ENCODE data around the gene SUN3. TPM values are rescaled to one million over a fixed set of nuclear protein-coding genes. Genes with fewer than 3 reads are reported as not detected.
A peak's percentile ranks its signal among the peaks of the same experiment; 100 is the strongest.

SUN3 gene
- total RNA-seq, 4 donors from 2014 or later = not detected

DNA sequence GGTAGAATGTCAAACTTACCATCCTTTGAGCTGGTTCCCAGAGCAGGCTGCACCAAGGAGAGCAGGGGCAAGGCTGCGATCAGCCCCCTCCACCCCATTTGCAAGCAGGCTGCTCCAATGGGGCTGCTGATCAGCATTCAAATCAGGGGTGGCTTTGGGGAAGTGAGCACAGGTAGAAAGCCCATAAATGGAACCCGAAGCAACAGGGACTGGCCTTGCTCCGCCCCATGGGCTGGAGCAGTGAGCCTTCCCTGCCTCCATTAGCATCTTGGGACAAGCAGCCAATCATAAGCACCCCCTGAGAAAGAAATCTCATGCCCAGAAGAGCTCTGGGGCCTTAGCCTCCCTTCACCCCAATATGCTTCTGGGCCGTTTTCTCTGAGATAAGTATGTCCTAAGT lies 76.7 kb downstream of the SUN3 start:
- intact Hi-C loops (cut with DNase I; ENCODE audit: low total_unique reads) = no loop called here
- DNase-seq = no peak
- H3K9me3 ChIP-seq = no peaks in the 10 kb centered on the region
- no peaks in the 10 kb centered on the region for H3K4me1 ChIP-seq
- H3K4me3 ChIP-seq = no peak overlapping the region
- no peaks in the 10 kb centered on the region for H3K36me3 ChIP-seq
- TF ChIP-seq POLR2A (IDR thresholded peaks at IDR 0.05) (no peak), CTCF (IDR thresholded peaks at IDR 0.05) (no peak)
- no peaks in the 10 kb centered on the region for H3K27me3 ChIP-seq
- no peak overlapping the region for H3K27ac ChIP-seq

DNA sequence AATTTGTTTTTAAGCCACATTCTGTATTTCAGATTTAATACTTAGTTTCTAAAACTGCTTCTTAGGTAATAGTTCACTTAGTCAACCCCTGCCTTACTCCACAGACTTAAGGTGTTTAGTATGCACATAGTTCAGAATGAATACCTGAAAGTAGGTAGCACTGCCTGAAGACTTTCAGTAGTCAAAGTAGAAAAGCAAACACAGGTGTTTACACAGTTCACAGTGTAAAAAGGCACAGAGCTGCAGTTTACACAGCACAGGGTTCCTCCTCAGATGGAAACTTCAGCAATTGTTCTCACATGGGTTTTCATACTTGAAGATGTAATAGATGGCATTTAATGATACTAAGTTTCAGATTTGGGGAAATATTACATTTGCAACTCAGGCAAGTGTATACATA lies 77.5 kb downstream of the SUN3 start:
- Histone ChIP-seq H3K4me3 (no peak overlapping the region), H3K27ac (no peak overlapping the region)
- TF ChIP-seq POLR2A (IDR thresholded peaks at IDR 0.05) (no peak), CTCF (IDR thresholded peaks at IDR 0.05) (no peak)

GRCh38 chr7:47950714-47951113 lies 78.2 kb downstream of the SUN3 start:
- Histone ChIP-seq H3K27ac (no peak overlapping the region), H3K36me3 (no peaks in the 10 kb centered on the region), H3K9me3 (no peaks in the 10 kb centered on the region), H3K4me3 (no peak overlapping the region), H3K27me3 (no peaks in the 10 kb centered on the region), H3K4me1 (no peaks in the 10 kb centered on the region)
- DNase-seq = peak in 1 of 2 donors; percentile 46
- peak in 1 of 4 experiments; percentile 6 for TF ChIP-seq CTCF (IDR thresholded peaks at IDR 0.05)
- TF ChIP-seq POLR2A (IDR thresholded peaks at IDR 0.05) = no peak
- intact Hi-C loops (cut with DNase I; ENCODE audit: low total_unique reads) = no loop called here

More for the DNA sequence above, 77.5 kb downstream of the SUN3 start:
- intact Hi-C loops (cut with DNase I; ENCODE audit: low total_unique reads) = no loop called here
- no peaks in the 10 kb centered on the region for H3K27me3 ChIP-seq
- H3K4me1 ChIP-seq = no peaks in the 10 kb centered on the region
- no peaks in the 10 kb centered on the region for H3K36me3 ChIP-seq
- H3K9me3 ChIP-seq = no peaks in the 10 kb centered on the region
- no peak for DNase-seq

DNA sequence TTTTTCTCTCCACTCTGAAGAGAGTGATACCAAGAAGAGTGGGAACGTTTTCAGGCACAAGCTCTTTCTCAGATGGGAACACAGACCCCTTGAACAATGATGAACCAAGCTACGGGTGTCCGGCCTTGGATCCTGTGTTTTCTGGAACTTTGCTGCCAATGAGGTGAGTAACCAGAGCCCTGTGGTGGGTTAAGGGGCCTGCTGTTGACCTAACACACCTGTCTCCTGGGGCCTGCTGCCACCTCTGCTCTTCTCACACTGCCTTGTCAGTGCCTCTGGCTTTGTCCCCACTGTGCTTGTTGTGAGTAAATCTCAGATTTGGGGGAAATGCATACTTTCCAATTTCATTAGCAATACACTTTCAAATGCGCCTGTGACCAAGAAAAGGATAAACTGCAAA lies 79.2 kb downstream of the SUN3 start:
- no peaks in the 10 kb centered on the region for H3K4me1 ChIP-seq
- H3K27me3 ChIP-seq = no peaks in the 10 kb centered on the region
- intact Hi-C loops (cut with DNase I; ENCODE audit: low total_unique reads) = loop anchor here (10.0 kb wide), 1 partner anchor 165 kb away; no protein-coding TSS in a partner anchor
- no peaks in the 10 kb centered on the region for H3K9me3 ChIP-seq
- no peak overlapping the region for H3K4me3 ChIP-seq
- no peak overlapping the region for H3K27ac ChIP-seq
- TF ChIP-seq POLR2A (IDR thresholded peaks at IDR 0.05) (no peak), CTCF (IDR thresholded peaks at IDR 0.05) (no peak)
- no peak for DNase-seq
- no peaks in the 10 kb centered on the region for H3K36me3 ChIP-seq

- DNase-seq = no peak
- no peaks in the 10 kb centered on the region for H3K9me3 ChIP-seq
- H3K27ac ChIP-seq = peak within 1 kb of the TSS in 1 of 2 donors; percentile 48
- intact Hi-C loops (cut with DNase I; ENCODE audit: low total_unique reads) = loop anchor here (10.0 kb wide), 1 partner anchor 167 kb away; no protein-coding TSS in a partner anchor
- no peaks in the 10 kb centered on the region for H3K27me3 ChIP-seq
- H3K36me3 ChIP-seq = no peaks in the 10 kb centered on the region
- H3K4me1 ChIP-seq = no peaks in the 10 kb centered on the region
- no peak within 1 kb of the TSS for H3K4me3 ChIP-seq
- TF ChIP-seq CTCF (IDR thresholded peaks at IDR 0.05) = no peak
- TF ChIP-seq POLR2A (IDR thresholded peaks at IDR 0.05) = no peak
These were observed 80.6 kb downstream of the SUN3 start, which contains the start of gene PKD1L1 for GRCh38 chr7:47948141-47948790. Gene PKD1L1, minus strand, starts transcription at chr7:47948466. Its CDS starts 26 bp downstream, at chr7:47948440.

All from uterus (tissue), 4 donors.